MM.1S (cell line): ENCODE measurements around the gene BCAS3.

ENCODE experiments used
- DNase-seq: peaks from one replicate; pipeline ENCODE4 v3.0.0-alpha.2; 2015
- H2AFZ ChIP-seq: fragments of 300-600 bp; sonication (generic); 2 replicates; pipeline ENCODE4 v1.6.0; 2016; ENCODE audit warnings: antibody characterized with exemption, low read length
- H3F3A ChIP-seq: fragments of 300-600 bp; sonication (generic); 2 replicates; pipeline ENCODE4 v1.6.1; 2016; ENCODE audit warnings: mild to moderate bottlenecking, antibody characterized with exemption, low read length, moderate library complexity, mixed read lengths; ENCODE audit not compliant: insufficient read depth
- H3K27ac ChIP-seq: fragments of 300-600 bp; sonication (generic); 2 replicates; pipeline ENCODE4 v1.5.1; 2016; ENCODE audit warnings: mild to moderate bottlenecking, low read length
- H3K27me3 ChIP-seq: fragments of 300-600 bp; sonication (generic); replicated peaks from 2 replicates; pipeline ENCODE4 v1.6.0; 2016; ENCODE audit warnings: low read length; ENCODE audit not compliant: insufficient read depth
- H3K36me3 ChIP-seq: fragments of 300-600 bp; sonication (generic); replicated peaks from 2 replicates; pipeline ENCODE4 v1.6.1; 2016; ENCODE audit warnings: mild to moderate bottlenecking, low read length, mixed read lengths; ENCODE audit not compliant: insufficient read depth
- H3K4me1 ChIP-seq: fragments of 300-600 bp; sonication (generic); 2 replicates; pipeline ENCODE4 v1.6.1; 2016; ENCODE audit warnings: low read length, mixed read lengths
- H3K4me2 ChIP-seq: fragments of 300-600 bp; sonication (generic); 2 replicates; pipeline ENCODE4 v1.6.0; 2016; ENCODE audit warnings: low read depth, low read length
- H3K4me3 ChIP-seq: fragments of 300-600 bp; sonication (generic); 2 replicates; pipeline ENCODE4 v1.5.1; 2016; ENCODE audit warnings: low read length, mixed read lengths
- H3K79me2 ChIP-seq: fragments of 300-600 bp; sonication (generic); 2 replicates; pipeline ENCODE4 v1.6.1; 2016; ENCODE audit warnings: mixed run types, low read length, mixed read lengths
- H3K9ac ChIP-seq: fragments of 300-600 bp; sonication (generic); 2 replicates; pipeline ENCODE4 v1.6.1; 2016; ENCODE audit warnings: low read length, mixed read lengths
- H3K9me2 ChIP-seq: fragments of 300-600 bp; sonication (generic); replicated peaks from 2 replicates; pipeline ENCODE4 v1.6.1; 2016; ENCODE audit warnings: mild to moderate bottlenecking, low read length, mixed read lengths; ENCODE audit not compliant: insufficient read depth
- H3K9me3 ChIP-seq: fragments of 300-600 bp; sonication (generic); replicated peaks from 2 replicates; pipeline ENCODE4 v1.6.1; 2016; ENCODE audit warnings: mild to moderate bottlenecking, low read length, mixed read lengths; ENCODE audit not compliant: insufficient read depth
- H4K20me1 ChIP-seq: fragments of 300-600 bp; sonication (generic); 2 replicates; pipeline ENCODE4 v1.6.1; 2016; ENCODE audit warnings: mild to moderate bottlenecking, low read length, moderate library complexity, mixed read lengths; ENCODE audit not compliant: insufficient read depth
- EZH2 ChIP-seq: fragments of 300-600 bp; sonication (generic); optimal IDR thresholded peaks from 2 replicates; pipeline ENCODE3; 2017; ENCODE audit warnings: low read depth, mild to moderate bottlenecking, antibody characterized with exemption, low read length, mixed read lengths
- EZH2phosphoT487 ChIP-seq: fragments of 300-600 bp; sonication (generic); IDR thresholded peaks from 2 replicates; pipeline ENCODE4 v1.6.1; 2018; ENCODE audit warnings: antibody characterized with exemption, low read length
- TF ChIP-seq, protein P1 (sequence below): fragments of 300-600 bp; sonication (generic); IDR thresholded peaks from 2 replicates; pipeline ENCODE4 v1.5.1; 2016; ENCODE audit warnings: antibody characterized with exemption, low read length, mixed read lengths

Gene BCAS3

DNA sequence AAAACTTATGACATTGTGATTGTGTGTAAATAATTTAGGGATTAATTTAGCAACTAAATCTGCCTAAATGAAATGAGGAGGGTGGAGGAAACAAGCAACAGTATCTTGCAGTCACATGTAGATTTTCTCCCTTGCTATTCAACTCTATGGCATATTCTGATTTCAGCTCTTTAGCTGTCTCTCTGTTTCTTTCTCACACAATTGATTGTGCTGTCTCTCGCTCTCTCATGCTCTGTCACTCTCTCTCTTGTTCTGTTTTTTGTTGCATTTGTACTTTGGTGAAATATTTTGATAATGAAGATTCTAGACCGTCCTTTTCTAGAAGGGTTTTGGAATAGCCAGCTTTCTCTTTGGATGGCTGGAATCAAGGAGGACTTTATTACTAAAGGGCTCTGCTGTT lies 70.6 kb downstream of the BCAS3 start:
- H3F3A ChIP-seq: no peaks in the 10 kb centered on the region
- H3K9me3 ChIP-seq: no peaks in the 10 kb centered on the region
- DNase-seq: no peak
- H4K20me1 ChIP-seq: no peaks in the 10 kb centered on the region
- no peaks in the 10 kb centered on the region for H3K79me2 ChIP-seq
- no peak overlapping the region for H2AFZ ChIP-seq
- no peaks in the 10 kb centered on the region for H3K36me3 ChIP-seq
- no peak overlapping the region for H3K4me3 ChIP-seq
- H3K9ac ChIP-seq: no peak overlapping the region
- no peak overlapping the region for H3K27ac ChIP-seq
- H3K4me2 ChIP-seq: no peak overlapping the region
- H3K27me3 ChIP-seq: no peaks in the 10 kb centered on the region
- H3K9me2 ChIP-seq: no peaks in the 10 kb centered on the region
- TF ChIP-seq, protein P1, sequence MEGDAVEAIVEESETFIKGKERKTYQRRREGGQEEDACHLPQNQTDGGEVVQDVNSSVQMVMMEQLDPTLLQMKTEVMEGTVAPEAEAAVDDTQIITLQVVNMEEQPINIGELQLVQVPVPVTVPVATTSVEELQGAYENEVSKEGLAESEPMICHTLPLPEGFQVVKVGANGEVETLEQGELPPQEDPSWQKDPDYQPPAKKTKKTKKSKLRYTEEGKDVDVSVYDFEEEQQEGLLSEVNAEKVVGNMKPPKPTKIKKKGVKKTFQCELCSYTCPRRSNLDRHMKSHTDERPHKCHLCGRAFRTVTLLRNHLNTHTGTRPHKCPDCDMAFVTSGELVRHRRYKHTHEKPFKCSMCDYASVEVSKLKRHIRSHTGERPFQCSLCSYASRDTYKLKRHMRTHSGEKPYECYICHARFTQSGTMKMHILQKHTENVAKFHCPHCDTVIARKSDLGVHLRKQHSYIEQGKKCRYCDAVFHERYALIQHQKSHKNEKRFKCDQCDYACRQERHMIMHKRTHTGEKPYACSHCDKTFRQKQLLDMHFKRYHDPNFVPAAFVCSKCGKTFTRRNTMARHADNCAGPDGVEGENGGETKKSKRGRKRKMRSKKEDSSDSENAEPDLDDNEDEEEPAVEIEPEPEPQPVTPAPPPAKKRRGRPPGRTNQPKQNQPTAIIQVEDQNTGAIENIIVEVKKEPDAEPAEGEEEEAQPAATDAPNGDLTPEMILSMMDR: no peak
- TF ChIP-seq EZH2 (no peak), EZH2phosphoT487 (no peak)
- no peaks in the 10 kb centered on the region for H3K4me1 ChIP-seq

DNA sequence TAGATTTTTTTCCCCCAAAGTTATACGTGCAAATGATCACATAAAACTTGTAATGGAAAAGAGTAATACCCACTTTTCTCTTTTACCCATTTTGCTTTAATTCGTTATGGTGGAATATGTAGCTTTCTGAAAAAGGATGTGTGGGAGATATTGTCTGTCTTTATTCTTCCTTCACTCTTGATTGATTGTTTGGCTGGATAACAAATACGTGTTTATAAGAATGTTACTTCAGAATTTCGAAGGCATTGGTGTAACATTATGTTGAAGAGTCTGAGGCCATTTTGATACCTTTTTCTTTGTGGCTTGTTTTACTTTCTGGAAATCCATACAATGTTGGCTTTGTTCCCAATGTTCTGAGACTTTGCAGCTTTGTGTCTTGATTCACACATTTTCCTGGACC lies 71.4 kb downstream of the BCAS3 start:
- Histone ChIP-seq H3F3A (no peaks in the 10 kb centered on the region), H3K9ac (no peak overlapping the region), H4K20me1 (no peaks in the 10 kb centered on the region), H3K4me1 (no peaks in the 10 kb centered on the region), H3K36me3 (no peaks in the 10 kb centered on the region), H2AFZ (no peak overlapping the region), H3K9me3 (no peaks in the 10 kb centered on the region), H3K27me3 (no peaks in the 10 kb centered on the region), H3K9me2 (no peaks in the 10 kb centered on the region), H3K79me2 (no peaks in the 10 kb centered on the region), H3K4me3 (no peak overlapping the region), H3K27ac (no peak overlapping the region), H3K4me2 (no peak overlapping the region)
- TF ChIP-seq EZH2 (no peak), EZH2phosphoT487 (no peak)
- TF ChIP-seq, protein P1: no peak
- no peak for DNase-seq

DNA sequence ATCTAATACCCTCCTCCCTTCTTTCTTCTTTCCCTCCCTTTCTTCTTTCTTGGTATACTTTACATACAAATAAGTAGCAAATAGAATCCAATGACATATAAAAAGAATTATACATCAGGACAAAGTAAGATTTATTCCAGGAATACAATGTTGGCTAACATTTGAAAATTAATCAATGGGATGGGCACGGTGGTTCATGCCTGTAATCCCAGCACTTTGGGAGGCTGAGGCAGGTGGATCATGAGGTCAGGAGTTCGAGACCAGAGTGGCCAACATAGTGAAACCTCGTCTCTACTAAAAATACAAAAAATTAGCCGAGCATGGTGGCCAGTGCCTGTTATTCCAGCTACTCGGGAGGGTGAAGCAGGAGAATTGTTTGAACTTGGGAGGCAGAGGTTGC lies 72.1 kb downstream of the BCAS3 start:
- no peak overlapping the region for H3K4me2 ChIP-seq
- H3F3A ChIP-seq: no peaks in the 10 kb centered on the region
- no peaks in the 10 kb centered on the region for H4K20me1 ChIP-seq
- H3K27ac ChIP-seq: no peak overlapping the region
- no peak overlapping the region for H2AFZ ChIP-seq
- no peaks in the 10 kb centered on the region for H3K4me1 ChIP-seq
- H3K36me3 ChIP-seq: no peaks in the 10 kb centered on the region
- DNase-seq: no peak
- H3K4me3 ChIP-seq: no peak overlapping the region
- H3K9ac ChIP-seq: no peak overlapping the region
- H3K27me3 ChIP-seq: no peaks in the 10 kb centered on the region
- TF ChIP-seq EZH2phosphoT487 (no peak), EZH2 (no peak)
- TF ChIP-seq, protein P1: no peak
- no peaks in the 10 kb centered on the region for H3K79me2 ChIP-seq
- H3K9me3 ChIP-seq: no peaks in the 10 kb centered on the region
- no peaks in the 10 kb centered on the region for H3K9me2 ChIP-seq
